ENCODE data around the gene APOBEC3C.
A peak's percentile ranks its signal among the peaks of the same experiment; 100 is the strongest.
"Not testable (repeated sequence)": the region's sequence is repeated elsewhere in the genome, so short reads cannot be mapped to it uniquely, and the experiment has no call there.

APOBEC3C gene

DNA sequence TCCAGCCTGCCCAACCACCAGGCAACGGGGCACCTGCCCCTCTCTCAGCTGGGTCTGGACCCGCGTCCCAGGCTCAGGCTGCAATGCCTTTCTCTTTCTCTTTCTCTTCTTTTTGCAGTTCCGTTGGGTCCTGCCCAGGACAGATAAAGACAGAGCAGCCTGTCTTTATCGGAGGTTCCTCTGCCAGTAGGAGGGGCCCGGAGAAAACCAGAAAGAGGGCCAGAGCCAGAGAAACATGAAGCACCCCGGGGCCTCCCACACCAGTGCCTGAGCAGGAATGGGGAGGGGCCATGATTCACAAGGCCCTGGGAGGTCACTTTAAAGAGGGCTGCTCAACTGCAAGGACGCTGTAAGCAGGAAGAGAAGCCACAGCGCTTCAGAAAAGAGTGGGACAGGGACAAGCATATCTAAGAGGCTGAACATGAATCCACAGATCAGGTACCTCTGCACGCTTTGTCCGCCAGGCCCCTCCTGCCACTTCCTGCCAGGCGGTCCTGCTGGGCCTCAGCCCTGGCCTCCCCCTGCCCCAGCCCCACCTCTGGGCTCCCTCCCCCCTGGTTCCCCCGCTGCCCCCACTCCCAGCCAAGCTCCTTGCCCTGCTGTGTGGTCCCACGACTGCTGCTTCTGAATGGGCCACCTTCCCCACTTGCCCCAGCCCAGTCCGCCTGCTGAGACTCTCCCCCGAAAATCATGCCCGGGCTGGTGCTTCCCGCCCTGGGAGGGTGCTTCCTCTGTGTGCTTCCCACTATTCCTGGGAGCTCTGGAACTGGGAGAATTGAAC lies at the start of gene APOBEC3C:
TSS of gene APOBEC3C (plus strand) at position 316 of the 781 bp plus-strand sequence. CDS start at position 422, 106 bp downstream.
- peak; percentile 90 for DNase-seq

DNA sequence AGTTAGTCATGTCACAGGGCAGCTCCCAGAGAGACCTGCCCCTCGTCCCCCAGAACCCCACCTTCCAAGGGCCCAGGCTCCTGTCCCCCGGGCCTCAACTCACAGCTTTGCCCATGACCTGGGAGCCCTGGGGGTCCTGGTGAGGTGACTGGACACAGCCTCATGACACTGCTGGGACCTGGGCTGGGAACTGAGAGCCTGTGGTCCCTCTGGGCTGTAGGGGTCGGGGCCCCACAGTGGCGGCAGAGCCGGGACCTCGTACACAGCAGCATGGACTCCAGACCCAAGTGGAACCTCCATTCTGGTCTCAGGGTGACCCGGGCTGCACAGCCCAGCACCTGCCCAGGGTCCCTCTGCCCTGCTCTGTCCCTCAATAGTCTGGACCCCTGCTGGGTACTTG lies 49.8 kb upstream of the APOBEC3C start:
- DNase-seq, result no peak

DNA sequence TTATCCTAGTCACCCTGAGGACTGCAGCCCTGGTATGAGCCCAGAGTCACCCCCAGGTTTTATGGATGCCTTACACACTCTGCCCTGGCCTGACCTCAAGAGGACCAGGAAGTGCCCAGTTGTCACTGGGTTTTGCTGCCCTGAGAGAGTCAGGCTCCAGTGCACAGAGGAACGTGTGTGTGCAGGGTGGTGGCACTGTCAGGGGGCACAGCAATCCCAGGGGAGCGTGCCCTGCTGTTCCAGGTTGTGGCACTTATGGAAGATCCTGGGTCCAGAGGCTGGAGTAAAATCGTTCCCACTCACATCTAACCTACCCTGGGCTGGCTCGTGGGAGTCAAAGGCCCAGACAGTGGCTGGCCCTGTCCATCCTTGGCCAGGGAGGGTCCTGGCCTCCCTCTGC lies 49.1 kb upstream of the APOBEC3C start:
- no peak for DNase-seq

DNA sequence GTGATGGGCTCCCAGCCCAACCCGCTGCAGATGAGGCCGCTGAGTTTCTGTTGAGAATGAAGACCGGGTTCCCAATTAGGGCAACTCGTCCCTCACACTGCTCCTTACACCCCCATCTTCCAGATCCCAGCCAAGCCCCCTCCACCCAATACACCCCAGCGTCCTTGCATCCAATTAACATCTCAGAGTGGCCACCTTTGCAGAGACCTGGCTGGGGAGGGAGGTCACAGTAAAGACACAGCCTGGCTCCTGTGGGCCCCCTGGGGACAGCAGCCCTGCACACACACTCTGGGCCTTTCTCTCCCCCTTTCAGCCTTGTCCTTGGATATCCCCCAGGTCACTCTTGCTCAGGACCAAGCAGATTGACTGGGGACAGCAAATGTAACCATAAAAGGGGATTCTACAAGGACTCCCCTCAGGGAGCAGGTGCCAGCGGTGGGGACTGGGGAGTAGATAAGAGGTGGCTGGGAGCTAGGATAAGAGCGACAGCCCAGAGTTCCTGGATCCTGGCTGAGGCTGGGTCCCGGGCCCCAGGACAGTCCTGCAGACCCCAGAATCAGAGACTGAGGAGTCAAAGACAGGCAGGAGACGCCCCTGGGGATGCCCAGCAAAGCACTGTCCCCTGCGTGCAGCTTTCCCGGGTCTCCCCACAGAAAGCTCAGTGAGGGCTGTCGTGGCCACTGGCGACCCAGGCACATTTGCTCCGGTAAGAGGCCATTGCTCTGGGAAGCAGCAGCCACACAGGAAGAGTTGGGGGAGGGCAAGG lies 48.3 kb upstream of the APOBEC3C start:
- no peak for DNase-seq

DNA sequence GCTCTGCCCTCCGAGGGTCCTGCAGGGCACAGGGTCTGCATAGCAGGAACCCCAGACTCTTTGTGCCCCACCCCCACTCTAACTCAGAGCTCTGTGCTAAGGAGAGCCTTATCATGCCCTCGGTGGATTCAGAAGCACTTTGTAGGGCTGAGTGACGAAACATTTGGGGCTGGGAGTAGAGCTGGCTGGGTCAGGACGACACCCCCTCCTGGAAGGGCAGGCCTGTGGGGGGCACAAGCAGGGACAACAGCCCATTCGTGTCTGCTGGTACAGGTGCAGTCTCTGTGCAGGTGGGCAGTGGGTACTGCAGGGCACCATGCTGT lies 47.7 kb upstream of the APOBEC3C start:
- no peak for DNase-seq

DNA sequence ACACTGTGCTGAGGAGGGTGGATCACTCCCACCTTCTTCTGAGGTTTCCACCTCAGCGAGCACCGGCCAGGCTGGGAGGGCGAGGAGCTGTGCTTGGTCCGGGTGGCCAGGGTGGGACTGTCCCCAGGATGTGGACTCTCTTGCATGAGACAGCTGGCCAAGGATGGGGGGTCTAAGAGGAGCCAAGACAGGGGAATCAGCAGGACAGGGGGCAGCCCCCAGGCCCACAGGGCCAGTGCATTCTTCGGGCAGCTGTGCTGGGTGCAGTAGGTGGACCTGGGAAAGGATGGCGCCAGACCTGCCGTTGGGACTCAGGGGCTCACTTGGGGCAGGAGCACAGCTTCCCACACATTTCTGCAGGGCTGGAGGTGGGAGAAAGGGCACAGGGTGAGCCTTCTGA lies 47.1 kb upstream of the APOBEC3C start:
- no peak for DNase-seq

DNA sequence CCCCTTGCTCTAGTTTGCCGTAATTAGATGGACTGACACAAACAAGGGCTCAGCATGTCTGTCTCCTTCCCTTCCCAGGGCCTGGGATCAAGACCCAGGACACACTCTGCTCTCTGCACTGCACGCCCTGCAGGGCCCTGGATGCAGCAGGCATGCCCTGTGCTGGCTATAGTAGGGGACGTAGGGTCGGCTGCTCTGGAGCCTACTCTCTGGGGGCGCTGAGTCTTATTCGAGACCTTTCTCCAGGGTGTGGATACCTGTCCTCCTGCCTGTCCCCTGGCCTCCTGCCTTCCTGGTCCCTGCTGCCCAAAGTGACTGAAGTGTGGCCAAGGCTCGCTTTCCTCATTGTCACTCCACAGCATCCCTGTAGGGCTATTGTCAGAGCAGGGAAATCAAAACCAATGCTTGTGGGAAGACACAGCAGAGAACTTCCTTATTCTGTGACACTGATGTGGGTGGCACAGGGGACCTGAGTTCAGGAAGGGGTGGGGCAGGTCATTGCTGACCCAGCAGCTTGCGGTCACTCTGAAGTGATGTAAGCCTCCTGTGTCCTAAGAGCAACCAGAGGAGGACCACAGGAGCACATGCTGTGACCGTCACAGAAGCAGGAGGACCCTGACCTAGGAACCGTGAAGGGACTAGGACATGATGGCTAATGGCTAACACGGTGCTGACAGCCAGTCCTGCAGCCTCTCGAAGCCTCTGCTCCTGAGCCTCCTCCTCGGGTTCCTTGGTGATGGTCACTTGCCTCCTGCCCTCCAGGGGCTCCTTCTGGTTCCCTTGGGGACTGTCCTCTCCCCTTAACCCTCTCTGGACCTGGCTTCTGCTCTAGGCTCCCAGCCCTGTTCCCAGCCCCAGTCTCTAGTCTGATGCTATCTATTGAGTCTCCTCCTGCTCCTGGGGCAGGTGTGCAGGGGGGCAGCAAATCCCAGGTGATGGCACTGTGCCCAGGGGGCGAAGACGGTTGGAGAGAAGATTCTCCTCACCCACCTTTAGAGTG lies 46.3 kb upstream of the APOBEC3C start:
- no peak for DNase-seq

DNA sequence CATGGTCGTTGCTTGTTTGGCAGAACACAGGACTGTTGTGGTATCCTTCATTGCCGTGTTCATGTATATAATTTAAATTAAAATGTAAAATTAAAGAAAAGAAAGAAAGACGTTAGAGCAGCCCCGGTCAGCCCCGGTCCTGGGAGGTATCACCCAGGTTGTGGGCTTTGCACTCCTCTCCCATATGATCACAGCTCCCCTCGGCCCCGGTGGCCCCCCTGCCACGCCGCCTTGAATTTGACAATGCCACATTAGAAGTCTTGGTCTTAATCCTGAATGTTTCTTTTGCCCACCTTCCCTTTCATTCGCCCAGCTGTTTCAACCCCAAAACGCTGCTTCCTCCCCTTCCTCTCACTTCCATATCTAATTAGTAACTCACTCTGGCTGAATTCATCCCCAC lies 45.3 kb upstream of the APOBEC3C start:
- no peak for DNase-seq

DNA sequence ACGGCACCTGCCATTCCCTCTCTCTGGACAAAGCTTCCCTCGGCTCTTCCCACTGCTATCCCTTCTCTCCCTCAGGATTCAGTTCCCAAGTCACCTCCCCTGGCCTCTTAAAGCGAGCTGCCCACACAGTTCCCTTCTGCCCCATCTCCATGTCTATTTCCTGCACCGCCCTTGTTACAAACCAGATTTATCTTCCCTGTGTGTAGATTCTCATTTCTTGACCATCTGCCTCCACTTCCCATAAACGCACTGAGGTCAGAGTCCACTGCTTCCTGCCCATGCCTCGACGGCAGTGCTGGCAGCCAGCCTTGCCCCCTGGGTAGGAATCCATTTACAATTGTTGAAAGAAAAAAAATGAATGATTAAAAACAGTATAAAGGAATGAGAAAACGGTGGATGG lies 43.5 kb upstream of the APOBEC3C start:
- DNase-seq, result no peak

DNA sequence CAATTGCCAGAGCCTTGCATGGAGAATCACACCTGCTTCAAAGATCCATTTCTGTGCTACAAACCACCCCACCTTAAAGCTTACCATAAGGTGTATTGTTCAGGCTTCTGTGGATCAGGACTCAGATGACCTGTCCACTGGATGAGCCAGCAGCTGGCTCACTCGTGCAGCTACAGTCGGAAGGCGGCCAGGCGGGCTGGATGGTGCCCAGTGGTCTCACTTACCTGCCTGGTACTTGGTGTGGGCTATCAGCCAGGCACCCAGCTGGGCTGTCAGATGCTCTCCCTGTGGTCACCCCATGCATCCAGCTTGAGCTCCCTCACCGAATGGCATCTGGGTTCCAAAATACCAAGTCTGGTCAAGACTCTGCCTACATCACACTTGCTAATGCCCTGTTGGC lies 42.9 kb upstream of the APOBEC3C start:
- DNase-seq, result no peak

DNA sequence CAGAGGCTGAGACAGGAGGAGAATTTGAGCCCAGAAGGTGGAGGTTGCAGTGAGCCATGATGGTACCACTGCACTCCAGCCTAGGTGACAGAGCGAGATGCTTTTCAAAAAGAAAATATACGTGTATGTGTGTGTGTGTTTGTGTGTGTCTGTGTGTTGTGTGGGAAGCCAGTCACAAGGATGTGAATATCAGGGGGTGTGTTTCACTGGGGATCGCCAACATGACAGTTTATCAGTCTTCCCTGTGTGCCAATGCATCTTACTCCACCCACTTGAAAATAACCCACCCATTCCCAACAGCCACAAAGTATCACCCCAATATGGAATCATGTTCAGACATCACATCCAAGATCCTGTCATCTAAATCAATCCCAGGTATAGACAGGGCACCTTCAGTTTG lies 42.3 kb upstream of the APOBEC3C start:
- DNase-seq, result no peak

DNA sequence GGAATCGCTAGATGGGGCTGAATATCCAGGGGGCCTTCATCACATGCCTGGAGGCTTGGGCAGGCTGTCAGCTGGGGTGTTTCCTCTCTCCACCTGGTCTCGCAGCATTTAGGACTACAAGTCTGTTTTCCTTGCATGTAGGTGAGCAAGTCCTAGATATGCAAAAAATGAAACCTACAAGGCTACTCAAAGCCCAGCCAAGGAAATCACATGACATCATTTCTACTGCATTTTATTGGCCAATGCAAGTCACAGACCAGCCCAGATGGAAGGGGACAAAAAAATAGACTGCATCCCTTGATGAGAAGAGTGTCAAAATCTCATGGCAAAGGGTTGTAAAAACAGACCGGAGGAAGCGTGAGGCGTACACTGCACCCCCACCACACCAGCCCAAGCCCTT lies 41.5 kb upstream of the APOBEC3C start:
- DNase-seq, result no peak

DNA sequence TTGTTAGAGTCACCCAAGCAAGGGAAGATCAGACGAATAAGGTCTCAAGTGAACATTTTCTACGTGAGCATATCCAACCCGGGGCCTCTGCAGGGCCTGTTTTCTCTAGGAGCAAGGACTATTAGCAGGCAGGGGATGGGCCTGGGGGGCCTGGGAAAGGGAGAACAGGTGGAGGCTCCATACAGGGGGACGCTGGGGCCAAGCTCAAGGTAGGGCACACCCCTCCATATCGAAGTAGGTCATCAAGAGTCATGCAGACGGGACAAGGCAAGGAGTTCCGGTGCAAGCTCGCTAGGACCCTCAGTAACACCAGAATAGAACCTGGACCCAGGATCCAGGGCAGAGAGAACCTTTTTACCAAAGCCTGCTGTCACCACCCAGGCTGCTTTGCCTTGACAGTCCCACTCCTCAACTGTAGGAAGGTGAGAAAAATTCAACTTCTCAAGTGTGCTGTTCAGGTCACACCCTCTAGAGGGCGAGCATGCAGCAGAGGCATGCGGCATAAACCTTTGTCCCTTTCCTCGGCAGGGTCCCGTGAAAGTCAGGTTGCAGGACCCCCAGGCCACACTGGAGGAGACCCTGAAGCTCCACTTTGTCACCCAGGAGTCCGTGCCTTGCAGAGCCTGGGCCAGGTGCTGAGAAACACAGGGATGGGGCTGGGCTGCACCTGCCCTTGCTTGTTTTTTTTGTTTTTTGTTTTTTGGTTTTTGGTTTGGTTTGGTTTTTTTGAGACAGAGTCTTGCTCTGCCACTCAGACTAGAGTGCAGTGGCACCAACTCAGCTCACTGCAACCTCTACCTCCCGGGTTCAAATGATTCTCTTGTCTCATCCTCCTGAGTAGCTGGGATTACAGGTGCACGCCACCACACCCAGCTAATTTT lies 40.5 kb upstream of the APOBEC3C start:
- peak; percentile 21 for DNase-seq

DNA sequence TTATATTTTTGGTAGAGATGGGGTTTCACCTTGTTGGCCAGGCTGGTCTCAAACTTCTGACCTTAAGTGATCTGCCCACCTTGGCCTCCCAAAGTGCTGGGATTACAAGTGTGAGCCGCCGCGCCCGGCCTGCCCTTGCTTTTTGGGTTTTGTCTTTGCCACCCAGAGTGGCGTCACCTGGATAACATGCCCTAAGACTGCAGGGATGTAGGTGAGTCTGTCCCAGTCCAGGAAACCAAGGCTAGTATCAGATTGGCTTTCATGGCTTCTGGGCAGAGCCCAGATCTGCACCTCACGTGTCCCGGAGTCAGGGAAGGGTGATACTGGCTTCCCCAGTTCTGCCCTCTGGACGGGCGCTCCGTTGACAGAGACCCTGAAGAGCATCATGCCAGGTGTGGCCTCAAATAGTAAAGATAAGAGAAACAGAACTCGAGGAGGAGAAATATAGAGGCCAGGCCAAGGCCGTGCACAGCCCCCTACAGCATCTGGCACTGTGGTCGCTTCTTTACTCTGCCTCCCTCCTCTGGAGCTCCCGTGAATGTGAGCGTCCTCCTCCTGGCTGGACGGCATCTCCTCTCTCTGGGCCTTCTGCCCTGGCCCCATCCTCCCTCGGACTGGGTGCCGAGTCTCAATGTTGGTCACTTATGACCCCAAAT lies 39.8 kb upstream of the APOBEC3C start:
- DNase-seq, result no peak

DNA sequence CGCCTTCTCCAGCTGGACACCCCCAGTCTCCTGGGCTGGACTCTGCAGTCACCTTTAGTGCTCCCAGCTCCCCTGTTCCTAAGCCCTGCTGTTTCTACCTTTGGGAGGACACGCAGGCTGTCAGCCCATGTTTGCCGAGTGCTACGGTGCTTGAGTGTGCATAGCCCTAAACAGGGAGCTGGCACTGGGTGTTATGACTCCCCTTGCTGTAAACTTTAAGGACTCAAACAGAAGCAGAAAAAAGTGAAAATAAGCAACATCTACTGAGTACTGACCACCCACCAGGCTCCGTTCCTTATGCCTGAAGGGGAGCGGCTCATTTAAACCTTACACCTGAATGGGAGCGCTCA lies 39.3 kb upstream of the APOBEC3C start:
- no peak for DNase-seq

DNA sequence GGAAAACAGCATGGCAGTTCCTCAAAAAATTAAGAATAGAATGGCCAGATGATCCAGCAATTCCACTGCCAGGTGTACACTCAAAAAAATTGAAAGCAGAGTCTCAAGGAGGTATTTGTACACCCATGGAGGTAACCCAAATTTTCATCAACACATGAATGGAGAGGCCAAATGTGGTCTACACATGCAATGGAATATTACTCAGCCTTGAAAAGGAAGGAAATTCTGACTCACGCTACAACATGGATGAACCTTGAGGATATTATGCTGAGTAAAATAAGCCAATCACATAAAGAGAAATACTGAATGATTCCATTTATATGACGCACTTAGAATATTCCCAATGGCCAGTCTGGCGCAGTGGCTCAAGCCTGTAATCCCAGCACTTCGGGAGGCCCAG lies 36.8 kb upstream of the APOBEC3C start:
- not testable (repeated sequence) for DNase-seq

DNA sequence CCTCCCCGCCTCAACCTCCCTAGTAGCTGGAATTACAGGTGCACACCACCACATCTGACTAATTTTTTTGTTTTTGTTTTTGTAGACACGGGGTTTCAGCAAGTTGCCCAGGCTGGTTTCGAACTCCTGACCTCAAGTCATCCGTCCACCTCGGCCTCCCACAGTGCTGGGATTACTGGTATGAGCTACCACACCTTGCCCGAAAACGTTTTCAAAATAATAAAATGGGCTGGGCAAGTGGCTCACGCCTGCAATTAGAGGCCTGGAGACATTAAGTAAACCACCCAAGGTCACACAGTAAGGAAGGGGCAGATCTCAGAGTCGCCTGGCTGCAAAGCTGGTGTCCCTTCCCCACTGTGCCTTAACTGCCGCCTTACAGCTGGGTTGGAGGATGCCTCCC lies 33.5 kb upstream of the APOBEC3C start:
- DNase-seq, result not testable (repeated sequence)

DNA sequence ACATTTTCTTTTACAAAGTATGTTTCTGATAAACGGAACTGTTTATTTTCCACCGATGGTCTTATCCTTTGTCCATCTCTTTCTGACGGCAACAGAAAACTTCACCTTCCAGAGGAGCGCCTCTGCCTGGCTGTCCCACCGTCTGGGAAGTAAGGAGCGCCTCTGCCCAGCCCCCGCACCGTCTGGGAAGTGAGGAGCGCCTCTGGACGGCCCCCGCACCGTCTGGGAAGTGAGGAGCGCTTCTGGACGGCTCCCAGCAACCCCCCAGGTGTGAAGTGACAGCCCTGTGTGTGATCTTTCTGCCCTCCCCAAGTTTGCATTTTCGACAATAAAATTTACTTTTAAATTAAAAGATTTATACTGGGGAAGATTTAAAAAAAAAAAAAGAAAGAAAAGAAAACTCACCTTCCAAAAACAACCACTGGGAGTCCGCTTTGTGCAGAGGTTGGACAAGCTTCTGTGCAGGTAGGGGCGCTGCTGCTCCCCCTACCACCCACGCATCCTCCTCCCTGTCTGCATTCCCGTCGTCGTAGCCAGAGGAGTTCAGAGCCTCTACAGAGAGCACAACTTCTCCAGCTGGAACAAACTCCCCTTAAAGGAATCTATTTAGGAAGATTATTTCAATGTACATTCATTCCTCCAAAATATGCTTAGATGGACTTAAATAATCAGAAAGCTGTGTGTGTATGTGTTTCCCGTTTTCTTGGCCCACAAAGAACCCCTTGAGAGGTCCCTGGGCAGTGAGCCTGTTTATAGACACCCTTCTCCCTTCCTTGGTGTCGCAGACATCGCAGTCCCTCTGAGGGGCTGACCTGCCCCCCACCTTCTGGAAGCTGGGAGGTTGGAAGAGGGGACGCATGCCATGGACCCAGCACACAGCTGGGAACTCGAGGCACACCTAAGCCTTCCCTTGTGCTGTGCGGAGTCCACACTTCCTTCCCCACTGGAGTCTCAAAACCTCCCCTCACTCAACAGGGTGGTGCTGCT lies 32.8 kb upstream of the APOBEC3C start:
- DNase-seq, result peak; percentile 20

DNA sequence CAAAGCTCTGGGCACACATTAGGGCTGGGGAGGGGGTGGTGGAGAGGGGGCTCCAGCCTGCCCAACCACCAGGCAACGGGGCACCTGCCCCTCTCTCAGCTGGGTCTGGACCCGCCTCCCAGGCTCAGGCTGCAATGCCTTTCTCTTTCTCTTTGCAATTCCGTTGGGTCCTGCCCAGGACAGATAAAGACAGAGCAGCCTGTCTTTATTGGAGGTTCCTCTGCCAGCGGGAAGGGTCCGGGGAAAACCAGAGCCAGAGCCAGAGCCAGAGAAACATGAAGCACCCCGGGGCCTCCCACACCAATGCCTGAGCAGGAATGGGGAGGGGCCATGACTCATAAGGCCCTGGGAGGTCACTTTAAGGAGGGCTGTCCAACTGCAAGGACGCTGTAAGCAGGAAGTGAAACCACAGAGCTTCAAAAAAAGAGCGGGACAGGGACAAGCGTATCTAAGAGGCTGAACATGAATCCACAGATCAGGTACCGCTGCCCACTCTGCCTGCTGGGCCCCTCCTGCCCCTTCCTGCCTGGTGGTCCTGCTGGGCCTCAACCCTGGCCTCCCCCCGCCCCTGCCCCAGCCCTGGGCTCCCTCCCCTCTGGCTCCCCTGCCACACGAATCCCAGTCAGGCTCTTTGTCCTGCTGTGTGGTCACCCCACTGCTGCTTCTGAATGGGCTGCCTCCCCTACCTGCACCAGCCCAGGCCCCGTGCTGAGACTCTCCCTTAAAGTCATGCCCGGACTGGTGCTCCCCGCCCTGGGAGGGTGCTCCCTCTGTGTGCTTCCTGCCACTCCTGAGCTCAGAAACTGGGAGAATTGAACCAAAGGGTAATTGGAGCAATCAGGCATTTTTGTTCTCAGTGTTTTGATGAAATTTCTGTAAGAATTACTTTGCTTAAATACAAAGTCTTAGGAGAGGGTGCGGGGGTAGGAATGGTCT lies 31.8 kb upstream of the APOBEC3C start, which contains the start of gene APOBEC3B:
TSS of gene APOBEC3B (plus strand) at position 356 of the 936 bp plus-strand sequence. CDS start at position 463, 107 bp downstream.
- peak; percentile 95 for DNase-seq
